Chondrocyte (in vitro differentiated cells): Measurements from ENCODE around the gene UBE3B. TPM values are rescaled to one million over a fixed set of nuclear protein-coding genes. Genes with fewer than 3 reads are reported as not detected.

Source experiments
- DNase-seq: peaks from one replicate; pipeline ENCODE4 v3.0.0; 2021; ENCODE audit warnings: mixed read lengths, low spot score
- H3K27ac Mint-ChIP-seq: one replicate; pipeline ENCODE4 v1.8.0; 2021; ENCODE audit warnings: mild to moderate bottlenecking, moderate library complexity, mixed read lengths; ENCODE audit not compliant: unreplicated experiment
- H3K27me3 Mint-ChIP-seq: 2 replicates; pipeline ENCODE4 v1.8.0; 2021; ENCODE audit warnings: low read depth, mixed read lengths
- H3K36me3 Mint-ChIP-seq: 2 replicates; pipeline ENCODE4 v1.8.0; 2021; ENCODE audit warnings: low read depth, mixed read lengths
- H3K4me1 Mint-ChIP-seq: 2 replicates; pipeline ENCODE4 v1.8.0; 2021; ENCODE audit warnings: low read depth, mild to moderate bottlenecking, mixed read lengths
- H3K4me3 Mint-ChIP-seq: one replicate; pipeline ENCODE4 v1.8.0; 2021; ENCODE audit warnings: mild to moderate bottlenecking, moderate library complexity, mixed read lengths; ENCODE audit not compliant: unreplicated experiment
- H3K9me3 Mint-ChIP-seq: 2 replicates; pipeline ENCODE4 v1.8.0; 2021; ENCODE audit warnings: low read depth, mixed read lengths
- CTCF ChIP-seq: fragments of 200-600 bp; sonication (generic); IDR thresholded peaks from 2 replicates; pipeline ENCODE4 v1.5.0; 2021; ENCODE audit warnings: antibody characterized with exemption, mild to moderate bottlenecking, moderate library complexity
- total RNA-seq: library from RNA; stranded (reverse); gene quantifications from 3 replicates; pipeline ENCODE4 v1.2.1, GENCODE V29; 2021

UBE3B gene
- total RNA-seq, 1 donor from 2014 or later = 32.9 TPM

GRCh38 chr12:109462868-109463692 lies 14.4 kb upstream of the UBE3B start:
- Mint-ChIP-seq H3K36me3 (peaks cover 14% of the 10 kb centered on the region), H3K4me1 (peaks cover 86% of the 10 kb centered on the region), H3K27ac (peak overlapping the region; percentile 97), H3K4me3 (peak overlapping the region; percentile 61), H3K9me3 (no peaks in the 10 kb centered on the region), H3K27me3 (no peaks in the 10 kb centered on the region)
- peak; percentile 27 for TF ChIP-seq CTCF
- no peak for DNase-seq

DNA sequence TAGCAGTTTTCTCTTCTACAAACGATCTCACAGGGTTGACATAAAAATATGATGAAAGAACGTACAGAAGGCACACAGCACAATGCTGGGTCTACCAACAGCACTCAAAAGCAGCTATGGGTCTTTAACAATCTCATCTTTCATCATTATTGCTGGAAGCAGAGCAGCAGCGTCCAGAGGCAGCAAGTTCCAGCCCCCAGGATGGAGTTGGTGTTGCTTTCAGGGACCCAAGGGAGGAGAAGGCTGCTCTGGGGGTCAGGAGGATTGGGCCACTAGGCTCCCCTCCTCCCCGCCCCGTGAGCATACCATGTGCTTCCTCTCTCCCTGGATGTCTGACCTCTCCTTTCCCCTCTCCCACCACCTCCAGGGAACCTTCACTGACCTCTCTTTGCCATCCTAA lies 13.7 kb upstream of the UBE3B start:
- Mint-ChIP-seq H3K27me3 (no peaks in the 10 kb centered on the region), H3K27ac (peak overlapping the region; percentile 97)
- no peak for TF ChIP-seq CTCF

GRCh38 chr12:109464642-109465351 lies 12.6 kb upstream of the UBE3B start:
- H3K27ac Mint-ChIP-seq = peak overlapping the region; percentile 56
- H3K4me1 Mint-ChIP-seq = peaks cover 72% of the 10 kb centered on the region
- H3K9me3 Mint-ChIP-seq = no peaks in the 10 kb centered on the region
- peaks cover 12% of the 10 kb centered on the region for H3K36me3 Mint-ChIP-seq
- no peak for TF ChIP-seq CTCF
- no peak for DNase-seq
- no peak overlapping the region for H3K4me3 Mint-ChIP-seq
- H3K27me3 Mint-ChIP-seq = no peaks in the 10 kb centered on the region

More for the DNA sequence above, 13.7 kb upstream of the UBE3B start:
- DNase-seq = no peak
- Mint-ChIP-seq H3K4me3 (peak overlapping the region; percentile 61), H3K9me3 (no peaks in the 10 kb centered on the region), H3K4me1 (peaks cover 83% of the 10 kb centered on the region), H3K36me3 (peaks cover 17% of the 10 kb centered on the region)

DNA sequence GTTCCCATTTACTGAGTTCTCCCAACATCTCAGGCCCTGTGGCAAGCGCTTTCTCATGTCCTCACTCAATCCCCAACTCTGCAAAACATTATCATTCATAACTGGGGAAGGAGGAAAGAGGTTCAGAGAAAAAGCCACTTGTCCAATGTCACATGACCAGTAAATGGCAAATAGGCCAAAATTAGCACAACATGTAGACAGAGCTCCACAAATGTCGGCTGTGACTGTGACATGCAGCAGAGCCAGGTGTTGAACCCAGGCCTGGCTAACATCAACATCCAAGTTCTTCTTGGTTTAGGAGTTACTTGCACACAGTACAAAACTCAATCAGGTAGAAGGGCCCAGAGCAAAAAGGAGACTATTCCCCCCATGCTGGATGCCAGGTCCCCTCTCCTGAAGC lies 11.1 kb upstream of the UBE3B start:
- H3K4me3 Mint-ChIP-seq = no peak overlapping the region
- DNase-seq = no peak
- peaks cover 12% of the 10 kb centered on the region for H3K36me3 Mint-ChIP-seq
- no peak for TF ChIP-seq CTCF
- no peaks in the 10 kb centered on the region for H3K9me3 Mint-ChIP-seq
- peak overlapping the region; percentile 43 for H3K27ac Mint-ChIP-seq
- peaks cover 72% of the 10 kb centered on the region for H3K4me1 Mint-ChIP-seq
- no peaks in the 10 kb centered on the region for H3K27me3 Mint-ChIP-seq

GRCh38 chr12:109466821-109467220 lies 10.6 kb upstream of the UBE3B start:
- Mint-ChIP-seq H3K27ac (peak overlapping the region; percentile 43), H3K4me1 (peaks cover 68% of the 10 kb centered on the region), H3K36me3 (peaks cover 12% of the 10 kb centered on the region), H3K4me3 (no peak overlapping the region), H3K27me3 (no peaks in the 10 kb centered on the region), H3K9me3 (no peaks in the 10 kb centered on the region)
- no peak for DNase-seq
- TF ChIP-seq CTCF = no peak
